Mammary epithelial cell (primary cell): ENCODE results near the gene SDCBP2.

ENCODE experiments used
- CTCF ChIP-seq, 2 donors: IDR thresholded peaks in 1 of 2; conservative IDR thresholded peaks in 1 of 2; 2 replicates each; pipeline ENCODE4 v1.5.1; 2011 to 2012; ENCODE audit warnings: inconsistent platforms in 2 of 2, low read length in 2 of 2, mild to moderate bottlenecking in 2 of 2, control low read depth in 1 of 2, low read depth in 1 of 2; ENCODE audit not compliant: insufficient read depth in 1 of 2; ENCODE audit errors: extremely low read depth in 1 of 2
- EZH2 ChIP-seq: IDR thresholded peaks from 2 replicates; pipeline ENCODE4 v1.6.1; 2012; ENCODE audit warnings: low read length, inconsistent platforms, borderline replicate concordance

GRCh38 chr20:1308702-1309095 is 20.2 kb downstream of the SDCBP2 start:
- TF ChIP-seq CTCF (conservative IDR thresholded peaks at IDR 0.05 in 1 of 2, IDR thresholded peaks at IDR 0.05 in 1 of 2; ENCODE audit: extremely low read depth in 1 of 2, insufficient read depth in 1 of 2, low read depth in 1 of 2, low read length in 2 of 2) (no peak), EZH2 (no peak)
